GM04504 (cell line): ENCODE results near the gene APC.
"Not testable (repeated sequence)": the region's sequence is repeated elsewhere in the genome, so short reads cannot be mapped to it uniquely, and the experiment has no call there.

Experiments used
- DNase-seq: peaks from one replicate; pipeline ENCODE4 v3.0.0-alpha.2; 2012; ENCODE audit warnings: low read depth

Gene APC

GRCh38 chr5:112716895-112717294 is 20.8 kb upstream of the APC start:
- not testable (repeated sequence) for DNase-seq

- no peak for DNase-seq
Observed at GRCh38 chr5:112717506-112718082, 20.1 kb upstream of the APC start.

- no peak for DNase-seq
Observed at GRCh38 chr5:112718344-112718743, 19.3 kb upstream of the APC start.

GRCh38 chr5:112720576-112720975 is 17.1 kb upstream of the APC start:
- DNase-seq: no peak

DNA sequence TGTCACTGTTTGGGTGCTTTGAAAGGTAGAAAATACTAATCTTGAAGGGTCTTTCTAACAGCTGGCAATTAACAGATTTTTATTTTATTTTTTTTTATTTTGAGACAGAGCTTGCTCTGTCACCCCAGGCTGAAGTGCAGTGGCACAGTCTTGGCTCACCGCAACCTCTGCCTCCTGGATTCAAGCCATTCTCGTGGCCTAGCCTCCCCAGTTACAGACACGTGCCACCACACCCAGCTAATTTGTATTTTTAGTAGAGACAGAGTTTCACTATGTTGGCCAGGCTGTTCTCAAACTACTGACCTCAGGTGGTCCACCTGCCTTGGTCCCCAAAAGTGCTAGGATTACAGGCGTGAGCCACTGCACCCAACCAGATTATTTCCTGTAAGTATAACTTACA is 12.8 kb upstream of the APC start:
- no peak for DNase-seq

- DNase-seq: no peak
Observed at GRCh38 chr5:112729630-112730029, 8.1 kb upstream of the APC start.

DNA sequence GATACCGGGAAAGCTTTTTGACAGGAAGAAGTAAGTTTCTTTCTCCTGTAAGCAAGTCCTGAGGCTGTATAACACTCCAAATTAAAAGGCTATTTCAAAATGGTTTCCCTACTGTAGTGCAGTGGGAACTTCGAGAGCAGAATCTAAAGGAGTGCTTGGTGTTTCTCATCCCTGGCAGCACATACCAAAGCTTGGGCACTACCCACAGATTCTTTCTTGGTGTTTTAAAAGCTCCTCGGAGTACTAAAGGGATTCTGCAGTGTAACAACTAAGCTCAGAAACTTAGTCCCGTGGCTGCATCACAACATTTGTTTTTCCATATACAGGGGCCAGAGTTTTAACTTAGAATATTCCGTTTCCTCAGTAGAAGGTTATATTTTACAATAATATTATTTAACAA is 5.6 kb upstream of the APC start:
- DNase-seq: no peak

GRCh38 chr5:112733586-112733985 is 4.1 kb upstream of the APC start:
- no peak for DNase-seq

DNA sequence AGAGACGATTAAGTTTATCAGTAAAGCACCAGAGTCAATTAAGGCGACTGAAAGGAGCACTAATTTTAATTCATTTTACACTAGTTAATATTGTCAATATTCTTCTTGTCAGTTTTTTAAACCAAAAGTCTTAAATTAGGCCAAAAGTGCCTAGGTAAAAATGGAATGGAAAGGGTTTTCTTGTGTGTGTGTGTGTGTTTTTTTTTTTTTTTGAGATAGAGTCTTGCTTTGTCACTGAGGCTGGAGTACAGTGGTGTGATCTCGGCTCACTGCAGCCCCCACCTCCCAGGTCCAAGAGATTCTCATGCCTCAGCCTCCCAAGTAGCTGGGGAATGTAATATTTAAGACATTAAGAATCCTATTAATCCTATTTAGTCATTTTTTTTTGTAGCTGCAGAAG is 3.1 kb upstream of the APC start:
- DNase-seq: no peak

DNA sequence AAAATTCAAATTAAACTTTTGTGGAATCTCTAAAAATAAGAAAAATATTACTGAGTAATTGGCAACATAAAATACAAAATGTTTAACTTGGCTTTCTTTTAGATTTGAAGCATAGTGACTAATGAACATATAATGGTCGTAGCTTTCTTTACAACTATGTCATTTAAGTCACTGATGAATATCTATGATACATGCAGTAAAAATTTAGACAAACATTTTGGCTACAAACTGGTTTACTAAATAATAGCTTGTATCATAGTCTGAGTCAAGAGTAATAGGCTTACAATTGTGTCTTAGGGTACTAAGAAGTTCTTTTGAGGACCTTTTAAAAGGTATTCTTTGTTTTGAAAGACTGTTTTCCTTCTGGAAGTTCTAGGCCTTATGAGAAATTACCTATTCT is 2.0 kb upstream of the APC start:
- DNase-seq: peak; percentile 27

GRCh38 chr5:112737070-112737462 is 619 bp upstream of the APC start:
- no peak for DNase-seq

GRCh38 chr5:112738191-112738560 is 491 bp downstream of the APC start:
- no peak for DNase-seq

DNA sequence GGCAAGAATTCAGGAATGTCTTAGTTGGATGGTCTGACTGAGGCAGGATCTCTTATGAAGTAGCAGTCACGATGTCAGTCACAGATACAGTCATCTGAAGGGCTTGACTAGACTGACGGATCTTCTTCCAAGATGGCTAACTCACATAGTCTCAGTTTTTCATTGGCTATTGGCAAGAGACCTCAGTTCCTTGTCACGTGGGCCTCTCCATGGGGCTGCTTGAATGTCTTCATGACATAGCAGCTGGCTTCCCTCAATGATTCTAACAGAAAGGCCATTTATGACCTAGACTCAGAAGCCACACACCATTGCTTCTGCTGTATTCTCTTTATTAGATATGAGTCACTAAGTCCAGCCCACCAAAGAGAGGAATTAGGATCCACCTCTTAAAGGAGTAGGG is 4.7 kb downstream of the APC start:
- no peak for DNase-seq

GRCh38 chr5:112743631-112744030 is 5.9 kb downstream of the APC start:
- no peak for DNase-seq

GRCh38 chr5:112752335-112752734 is 14.7 kb downstream of the APC start:
- no peak for DNase-seq

DNA sequence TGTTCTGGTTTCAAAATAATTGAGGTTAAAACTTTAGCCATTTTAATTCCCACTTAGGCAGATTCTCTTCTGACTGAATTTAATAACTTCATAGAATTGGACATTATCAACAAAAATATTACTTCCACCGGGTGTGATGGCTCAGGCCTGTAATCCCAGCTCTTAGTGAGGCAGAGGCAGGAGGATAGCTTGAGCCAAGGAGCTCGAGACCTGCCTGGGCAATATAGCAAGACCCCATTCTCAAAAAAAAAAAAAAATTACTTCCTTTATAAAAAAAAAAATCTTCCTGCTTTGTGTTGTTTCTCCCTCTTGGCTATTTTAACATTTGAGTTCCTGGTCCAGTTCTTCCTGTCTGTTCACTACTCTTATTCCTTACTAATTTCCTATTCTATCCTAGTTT is 18.0 kb downstream of the APC start:
- DNase-seq: no peak

DNA sequence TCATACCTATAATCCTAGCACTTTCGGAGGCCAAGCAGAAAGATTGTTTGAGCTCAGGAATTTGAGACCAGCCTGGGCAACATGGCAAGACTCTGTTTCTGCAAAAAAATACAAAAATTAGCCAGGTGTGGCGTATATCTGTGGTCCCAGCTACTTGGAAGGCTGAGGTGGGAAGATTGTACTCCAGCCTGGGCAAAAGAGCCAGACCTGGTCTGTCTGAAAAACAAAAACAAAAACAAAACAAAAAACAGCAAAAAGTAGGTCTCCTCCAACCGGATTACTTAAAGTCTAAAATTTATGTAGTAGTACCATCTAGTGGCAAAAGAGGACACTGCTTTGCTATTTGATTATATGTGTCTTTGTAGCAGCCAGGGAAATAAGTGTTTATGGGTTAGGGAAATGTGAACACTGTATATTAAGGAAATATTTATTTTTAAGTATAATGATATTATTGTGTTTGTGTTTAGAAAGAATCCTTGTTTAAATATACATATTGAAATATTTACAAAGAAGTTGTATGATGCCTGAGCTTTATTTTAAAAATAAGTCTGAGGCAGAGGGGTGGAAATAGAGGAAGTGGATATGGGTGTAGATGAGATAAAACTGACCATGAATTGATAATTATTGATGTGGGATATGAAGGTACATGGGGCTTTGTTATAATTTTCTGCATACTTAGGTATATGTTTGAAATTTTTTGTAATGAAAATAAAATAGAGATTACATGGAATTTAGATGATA is 20.0 kb downstream of the APC start:
- peak; percentile 32 for DNase-seq

- no peak for DNase-seq
Observed at GRCh38 chr5:112758676-112759075, 21.0 kb downstream of the APC start.

GRCh38 chr5:112762113-112762810 is 24.6 kb downstream of the APC start:
- DNase-seq: peak; percentile 33

DNA sequence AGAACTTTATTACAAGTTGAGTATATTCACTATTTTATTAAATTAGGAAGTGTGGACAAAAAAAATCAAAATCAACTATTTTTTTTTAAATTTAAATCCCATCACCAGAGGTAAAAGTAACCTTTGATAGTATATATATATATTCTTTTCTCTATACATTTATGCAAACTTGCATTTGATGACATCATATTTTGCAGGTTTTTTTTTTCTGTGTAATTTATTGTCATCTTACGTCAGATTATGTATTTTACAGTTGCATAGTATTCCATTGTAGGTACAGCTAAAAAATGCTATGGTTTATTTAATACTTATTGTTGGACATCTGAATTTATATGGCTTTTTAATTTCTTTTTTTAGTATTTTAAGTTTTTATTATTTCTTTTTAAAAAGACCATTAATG is 25.5 kb downstream of the APC start:
- no peak for DNase-seq

GRCh38 chr5:112772124-112772523 is 34.4 kb downstream of the APC start:
- DNase-seq: no peak

DNA sequence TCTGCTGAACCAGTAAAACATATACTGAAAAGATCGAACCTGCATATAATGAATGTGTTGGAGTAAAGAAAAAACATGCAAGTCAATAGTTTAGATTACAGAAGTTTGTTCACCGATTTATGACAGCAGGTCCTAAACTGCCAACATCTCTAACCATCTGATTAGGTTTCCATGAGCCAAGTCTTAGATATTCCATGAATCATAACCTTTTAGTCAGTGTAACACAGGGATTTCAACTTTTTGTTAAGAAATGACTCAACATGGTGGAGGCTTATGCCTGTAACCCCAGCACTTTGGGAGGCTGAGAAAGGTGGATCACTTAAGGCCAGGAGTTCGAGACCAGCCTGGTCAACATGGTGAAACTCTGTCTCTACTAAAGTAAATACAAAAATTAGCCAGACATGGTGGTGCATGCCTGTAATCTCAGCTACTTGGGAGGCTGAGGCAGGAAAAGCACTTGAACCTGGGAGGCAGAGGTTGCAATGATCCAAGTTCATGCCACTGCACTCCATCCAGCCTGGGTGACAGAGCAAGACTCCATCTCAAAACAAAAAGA is 38.7 kb downstream of the APC start:
- peak; percentile 58 for DNase-seq

DNA sequence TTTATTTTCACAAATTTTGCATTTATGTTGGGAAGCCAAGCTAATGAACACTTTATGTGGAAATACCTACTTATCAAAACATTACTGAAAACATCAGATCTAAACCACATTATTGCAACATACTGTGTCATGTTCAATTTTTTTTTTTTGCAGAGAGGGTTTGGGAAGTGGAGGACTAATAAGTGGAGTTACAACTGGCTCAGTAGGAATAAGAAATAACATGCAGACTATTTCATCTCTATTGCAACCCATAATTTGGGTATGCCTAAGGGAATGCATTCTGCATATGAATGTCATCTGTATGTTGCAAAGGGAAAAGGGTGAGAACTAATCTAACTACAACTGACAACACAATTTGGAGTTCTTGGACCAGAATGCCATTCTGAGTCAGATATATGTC is 41.8 kb downstream of the APC start:
- DNase-seq: no peak
